ENCODE measurements around the gene TANGO2.

DNA sequence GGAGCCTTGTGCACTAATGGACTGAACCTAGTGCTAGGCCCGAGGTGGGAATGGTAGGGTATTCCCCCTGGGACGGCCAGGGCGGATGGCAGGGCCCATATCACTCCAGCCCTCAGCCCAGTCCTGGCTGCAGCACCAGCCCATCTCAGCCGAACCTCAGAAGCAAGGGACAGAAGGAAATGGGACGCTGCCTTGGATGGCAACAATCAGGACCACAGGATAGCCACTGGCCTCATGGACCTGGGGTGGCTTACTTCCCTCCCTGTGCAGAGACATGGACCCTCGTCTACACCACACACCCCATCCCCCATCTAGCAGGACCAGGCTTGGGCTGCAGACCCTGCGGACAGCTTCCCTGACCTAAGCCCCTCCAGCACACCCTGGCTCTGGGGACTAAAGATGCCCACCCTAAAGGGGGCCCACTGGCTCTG is 28.4 kb upstream of the TANGO2 start:
- TF ChIP-seq CTCF (IDR thresholded peaks at IDR 0.05; ENCODE audit: borderline replicate concordance, extremely low read depth, low read length, poor library complexity, severe bottlenecking) (no peak), EZH2 (IDR thresholded peaks at IDR 0.05; ENCODE audit: borderline replicate concordance, low read depth, low read length, severe bottlenecking) (no peak)
